Parathyroid adenoma (tissue), 2 donors: ENCODE data around the gene STN1.

Experiments
- H2AFZ ChIP-seq: fragments of 300-600 bp; sonication (generic); one replicate; pipeline ENCODE4 v1.7.0; 2017; ENCODE audit warnings: antibody characterized with exemption, mild to moderate bottlenecking
- H3K27ac ChIP-seq: fragments of 300-600 bp; sonication (generic); one replicate; pipeline ENCODE4 v1.7.0; 2017
- H3K27me3 ChIP-seq: fragments of 300-600 bp; sonication (generic); one replicate; pipeline ENCODE4 v1.7.0; 2017; ENCODE audit warnings: low read length; ENCODE audit not compliant: control insufficient read depth, insufficient read depth
- H3K36me3 ChIP-seq: fragments of 300-600 bp; sonication (generic); one replicate; pipeline ENCODE4 v1.7.0; 2017; ENCODE audit warnings: low read length; ENCODE audit not compliant: control insufficient read depth, insufficient read depth
- H3K4me1 ChIP-seq: fragments of 300-600 bp; sonication (generic); one replicate; pipeline ENCODE4 v1.7.0; 2017; ENCODE audit warnings: control low read depth
- H3K4me2 ChIP-seq: fragments of 300-600 bp; sonication (generic); one replicate; pipeline ENCODE4 v1.7.0; 2017; ENCODE audit warnings: low read length
- H3K4me3 ChIP-seq: fragments of 300-600 bp; sonication (generic); one replicate; pipeline ENCODE4 v1.7.0; 2017; ENCODE audit warnings: low read depth, low read length
- H3K79me2 ChIP-seq: fragments of 300-600 bp; sonication (generic); one replicate; pipeline ENCODE4 v1.7.0; 2017; ENCODE audit warnings: control low read depth
- H3K9ac ChIP-seq: fragments of 300-600 bp; sonication (generic); one replicate; pipeline ENCODE4 v1.7.0; 2017; ENCODE audit warnings: mild to moderate bottlenecking
- H3K9me3 ChIP-seq: fragments of 300-600 bp; sonication (generic); one replicate; pipeline ENCODE4 v1.7.0; 2017; ENCODE audit warnings: low read length; ENCODE audit not compliant: control insufficient read depth
- CTCF ChIP-seq: fragments of 300-600 bp; sonication (generic); IDR thresholded peaks from one replicate; pipeline ENCODE4 v1.7.0; 2017; ENCODE audit warnings: antibody characterized with exemption, mild to moderate bottlenecking
- donor health status: primary hyperparathyroidism.

STN1 gene

GRCh38 chr10:103912759-103913158, 5.2 kb downstream of the STN1 start:
- TF ChIP-seq CTCF, result no peak
- H3K27ac ChIP-seq, result no peak overlapping the region
- peaks cover 7% of the 10 kb centered on the region for H3K4me1 ChIP-seq
- H3K9me3 ChIP-seq, result no peaks in the 10 kb centered on the region
- no peak overlapping the region for H3K4me2 ChIP-seq
- peaks cover 4% of the 10 kb centered on the region for H3K79me2 ChIP-seq
- no peak overlapping the region for H3K9ac ChIP-seq
- H3K36me3 ChIP-seq, result no peaks in the 10 kb centered on the region
- H2AFZ ChIP-seq, result no peak overlapping the region
- H3K27me3 ChIP-seq, result no peaks in the 10 kb centered on the region
- H3K4me3 ChIP-seq, result no peak overlapping the region

GRCh38 chr10:103911021-103911459, 6.9 kb downstream of the STN1 start:
- Histone ChIP-seq H3K4me1 (peaks cover 3% of the 10 kb centered on the region), H3K9me3 (no peaks in the 10 kb centered on the region)

GRCh38 chr10:103910442-103911012, 7.5 kb downstream of the STN1 start:
- Histone ChIP-seq H3K9ac (no peak overlapping the region), H3K4me2 (no peak overlapping the region), H3K79me2 (peaks cover 4% of the 10 kb centered on the region), H3K4me1 (peaks cover 3% of the 10 kb centered on the region), H3K4me3 (no peak overlapping the region), H3K9me3 (no peaks in the 10 kb centered on the region), H2AFZ (no peak overlapping the region), H3K27ac (peak overlapping the region; percentile 8), H3K36me3 (no peaks in the 10 kb centered on the region), H3K27me3 (no peaks in the 10 kb centered on the region)
- no peak for TF ChIP-seq CTCF

More at GRCh38 chr10:103911021-103911459, 6.9 kb downstream of the STN1 start:
- Histone ChIP-seq H3K9ac (no peak overlapping the region), H3K79me2 (peaks cover 4% of the 10 kb centered on the region), H3K4me2 (no peak overlapping the region), H3K27me3 (no peaks in the 10 kb centered on the region), H3K27ac (peak overlapping the region; percentile 8), H3K36me3 (no peaks in the 10 kb centered on the region), H3K4me3 (no peak overlapping the region), H2AFZ (no peak overlapping the region)
- no peak for TF ChIP-seq CTCF

DNA sequence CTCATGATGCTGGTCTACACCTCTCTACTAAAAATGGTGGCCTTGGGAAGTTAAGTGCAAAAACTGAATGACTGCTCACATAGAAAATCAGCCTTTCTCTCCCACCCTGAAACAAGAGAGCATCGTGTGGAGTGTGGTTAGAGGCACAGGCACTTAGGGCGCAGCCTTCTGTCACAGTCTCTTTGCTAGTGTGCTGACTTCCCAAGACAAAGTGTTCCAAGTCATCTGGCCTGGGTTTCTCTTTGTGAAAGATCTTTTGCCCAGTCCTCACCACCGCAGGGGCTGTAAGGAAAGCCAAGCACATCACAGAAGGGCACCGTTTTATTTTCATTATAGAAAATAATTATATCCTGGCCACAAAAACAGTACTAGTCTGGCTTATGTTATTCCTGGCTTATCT, 12.5 kb downstream of the STN1 start:
- Histone ChIP-seq H3K9ac (no peak overlapping the region), H3K4me1 (peaks cover 3% of the 10 kb centered on the region), H3K27me3 (no peaks in the 10 kb centered on the region), H3K79me2 (no peaks in the 10 kb centered on the region), H3K4me3 (no peak overlapping the region), H2AFZ (no peak overlapping the region), H3K27ac (no peak overlapping the region), H3K9me3 (no peaks in the 10 kb centered on the region), H3K4me2 (no peak overlapping the region), H3K36me3 (no peaks in the 10 kb centered on the region)
- no peak for TF ChIP-seq CTCF

GRCh38 chr10:103901299-103901698, 16.7 kb downstream of the STN1 start:
- no peak overlapping the region for H3K27ac ChIP-seq
- H3K9ac ChIP-seq, result no peak overlapping the region
- no peak overlapping the region for H3K4me2 ChIP-seq
- H3K27me3 ChIP-seq, result no peaks in the 10 kb centered on the region
- no peak for TF ChIP-seq CTCF
- no peak overlapping the region for H3K4me3 ChIP-seq
- H3K9me3 ChIP-seq, result no peaks in the 10 kb centered on the region
- H3K36me3 ChIP-seq, result no peaks in the 10 kb centered on the region
- no peaks in the 10 kb centered on the region for H3K79me2 ChIP-seq
- no peaks in the 10 kb centered on the region for H3K4me1 ChIP-seq
- no peak overlapping the region for H2AFZ ChIP-seq
